PC-3 (cell line): Measurements from ENCODE around the gene GRIA4.

Experiments used
- EZH2 ChIP-seq: fragments of 300-600 bp; sonication (generic); IDR thresholded peaks from one replicate; pipeline ENCODE4 v1.6.1; 2017; ENCODE audit warnings: antibody characterized with exemption, mild to moderate bottlenecking, low read length; ENCODE audit not compliant: unreplicated experiment
- TF ChIP-seq, protein P1 (sequence below): fragments of 300-600 bp; sonication (generic); conservative IDR thresholded peaks from 2 replicates; pipeline ENCODE4 v1.5.1; 2017; ENCODE audit warnings: antibody characterized with exemption, low read depth, mild to moderate bottlenecking, low read length

DNA sequence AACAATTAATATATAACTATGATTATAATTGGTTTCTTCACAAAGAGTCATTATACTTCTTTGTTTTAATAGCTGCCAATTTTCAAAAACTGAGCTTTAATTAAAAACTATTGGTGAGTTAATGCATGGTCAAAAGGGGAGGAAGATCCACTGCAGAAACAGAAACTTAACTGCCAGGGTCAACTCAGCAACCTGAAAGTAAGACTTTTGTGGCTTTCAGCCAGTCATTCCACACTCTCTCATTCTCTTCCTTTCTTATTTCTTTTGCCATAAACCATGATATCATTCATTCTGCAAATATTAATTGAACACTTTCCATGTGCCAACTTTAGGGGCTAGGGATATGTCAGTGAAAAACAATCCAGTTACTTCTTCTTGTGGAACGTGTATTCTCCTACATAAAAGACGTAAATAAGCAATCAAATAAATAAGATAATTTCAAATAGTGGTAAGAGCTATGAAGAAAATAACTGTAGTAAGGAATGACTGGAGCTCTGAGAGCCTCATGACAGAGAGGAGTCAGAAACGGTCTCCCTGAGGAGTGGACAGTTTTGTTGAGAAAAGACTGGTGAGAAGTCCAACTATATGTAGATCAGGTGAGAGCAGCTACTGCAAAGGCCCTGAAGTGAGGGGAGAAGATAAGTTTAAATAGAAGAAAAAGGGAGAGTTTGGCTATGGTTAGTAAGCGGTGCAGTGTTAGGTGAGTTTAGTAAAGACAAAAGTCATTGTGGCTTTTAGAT is 130.5 kb downstream of the GRIA4 start:
- TF ChIP-seq, protein P1, sequence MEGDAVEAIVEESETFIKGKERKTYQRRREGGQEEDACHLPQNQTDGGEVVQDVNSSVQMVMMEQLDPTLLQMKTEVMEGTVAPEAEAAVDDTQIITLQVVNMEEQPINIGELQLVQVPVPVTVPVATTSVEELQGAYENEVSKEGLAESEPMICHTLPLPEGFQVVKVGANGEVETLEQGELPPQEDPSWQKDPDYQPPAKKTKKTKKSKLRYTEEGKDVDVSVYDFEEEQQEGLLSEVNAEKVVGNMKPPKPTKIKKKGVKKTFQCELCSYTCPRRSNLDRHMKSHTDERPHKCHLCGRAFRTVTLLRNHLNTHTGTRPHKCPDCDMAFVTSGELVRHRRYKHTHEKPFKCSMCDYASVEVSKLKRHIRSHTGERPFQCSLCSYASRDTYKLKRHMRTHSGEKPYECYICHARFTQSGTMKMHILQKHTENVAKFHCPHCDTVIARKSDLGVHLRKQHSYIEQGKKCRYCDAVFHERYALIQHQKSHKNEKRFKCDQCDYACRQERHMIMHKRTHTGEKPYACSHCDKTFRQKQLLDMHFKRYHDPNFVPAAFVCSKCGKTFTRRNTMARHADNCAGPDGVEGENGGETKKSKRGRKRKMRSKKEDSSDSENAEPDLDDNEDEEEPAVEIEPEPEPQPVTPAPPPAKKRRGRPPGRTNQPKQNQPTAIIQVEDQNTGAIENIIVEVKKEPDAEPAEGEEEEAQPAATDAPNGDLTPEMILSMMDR = no peak
- no peak for TF ChIP-seq EZH2
